Adrenal gland (tissue), 12 donors: ENCODE data around the gene TMEM156. TPM values are rescaled to one million over a fixed set of nuclear protein-coding genes. Genes with fewer than 3 reads are reported as not detected.

Experiments used
- DNase-seq, 7 donors: peaks; one replicate each; pipeline ENCODE4 v3.0.0-alpha.2; 2019 to 2020
- H3K27ac ChIP-seq, 5 donors: fragments of 200-600 bp; sonication (generic) in 4 of 5; 1 replicate in 3 of 5; 2 replicates in 2 of 5; pipeline versions ENCODE4 v1.5.1 to v1.8.0; 2016 to 2020; ENCODE audit warnings: mild to moderate bottlenecking in 1 of 5
- H3K27me3 ChIP-seq: fragments of 200-600 bp; 2 replicates; pipeline ENCODE4 v1.8.0; 2021
- H3K36me3 ChIP-seq, 2 donors: fragments of 200-600 bp; replicated peaks in 1 of 2; 1 replicate in 1 of 2; 2 replicates in 1 of 2; pipeline versions ENCODE4 v1.5.1 to v1.8.0; 2018 to 2022
- H3K4me1 ChIP-seq, 2 donors: fragments of 200-600 bp; replicated peaks in 1 of 2; 1 replicate in 1 of 2; 2 replicates in 1 of 2; pipeline versions ENCODE4 v1.5.1 to v1.8.0; 2018 to 2021
- H3K4me3 ChIP-seq, 4 donors: fragments of 200-600 bp; sonication (generic) in 3 of 4; one replicate each; pipeline ENCODE4 v1.5.1; 2016 to 2018
- H3K9me3 ChIP-seq, 3 donors: fragments of 200-600 bp; sonication (generic) in 1 of 3; replicated peaks in 1 of 3; 1 replicate in 2 of 3; 2 replicates in 1 of 3; pipeline versions ENCODE4 v1.5.1 to v1.8.0; 2016 to 2021
- POLR2A ChIP-seq, 2 donors: fragments of 450-650 bp; IDR thresholded peaks; one replicate each; pipeline ENCODE4 v1.6.1; 2017; ENCODE audit warnings: antibody characterized with exemption in 2 of 2, mild to moderate bottlenecking in 2 of 2, moderate library complexity in 1 of 2
- WGBS, 4 donors: extraction: QIAGEN DNeasy Blood & Tissue Kit in 2 of 4; methylation state at CpG; one replicate each; pipeline versions ENCODE4 v1.1.5 to v1.1.7; 2013 to 2017; 5-methylcytosine and 5-hydroxymethylcytosine counted together
- intact Hi-C, 2 donors: fragments of 100-400 bp; cut with DNase I; formaldehyde crosslinking; loops; one replicate each; pipeline versions ENCODE4 v1.14.1 to v1.15.0; 2022 to 2023
- polyA plus RNA-seq, 3 donors: library from polyadenylated mRNA; stranded (reverse); fragments of 200-250 nt in 2 of 3; fragments of 350-450 nt in 1 of 3; fragmentation: Illumina TruSeq in 1 of 3; extraction: RNeasy Lipid Tissue Mini Kit (QIAGEN cat#74804) in 1 of 3; gene quantifications; one replicate each; pipeline ENCODE4 v1.2.3, GENCODE V29; 2013 to 2014
- total RNA-seq, 9 donors: library from RNA; depleted of rRNA in 4 of 9; stranded (reverse); fragments of >200 nt in 4 of 9; fragments of 120-200 nt in 1 of 9; fragmentation: NEBNext Ultra II Directional in 1 of 9; extraction: Animal tissue kit (Norgen Biotek cat#: 25700) in 1 of 9; gene quantifications; one replicate each; pipeline versions ENCODE4 v1.1.0 to v1.2.4, GENCODE V29; 2013 to 2023
- TF ChIP-seq, protein P1 (sequence below), 6 experiments: fragments of 450-650 bp in 4 of 6; fragments of 200-600 bp in 2 of 6; sonication (generic) in 1 of 6; IDR thresholded peaks; 1 replicate in 5 of 6; 2 replicates in 1 of 6; pipeline versions ENCODE4 v1.5.1 to v1.8.0; 2016 to 2021; ENCODE audit warnings: antibody characterized with exemption in 6 of 6, mild to moderate bottlenecking in 2 of 6, moderate library complexity in 1 of 6
- donor health status: healthy with polysubstance abuse.
- donor health status: Bipolar disorder and iron deficiency.
- donor health status: DM: yes; HTN: yes; CAD: no.
- donor health status: DM: no; HTN: no; CAD: no.
- donor health status: DM: no; HTN: no; CAD: no.
- donor health status: DM: yes; HTN: yes; CAD: no.

The TMEM156 gene
- total and polyA plus RNA-seq, 12 donors = 0.29 to 4.1 (median 0.88) TPM; not detected in 2

DNA sequence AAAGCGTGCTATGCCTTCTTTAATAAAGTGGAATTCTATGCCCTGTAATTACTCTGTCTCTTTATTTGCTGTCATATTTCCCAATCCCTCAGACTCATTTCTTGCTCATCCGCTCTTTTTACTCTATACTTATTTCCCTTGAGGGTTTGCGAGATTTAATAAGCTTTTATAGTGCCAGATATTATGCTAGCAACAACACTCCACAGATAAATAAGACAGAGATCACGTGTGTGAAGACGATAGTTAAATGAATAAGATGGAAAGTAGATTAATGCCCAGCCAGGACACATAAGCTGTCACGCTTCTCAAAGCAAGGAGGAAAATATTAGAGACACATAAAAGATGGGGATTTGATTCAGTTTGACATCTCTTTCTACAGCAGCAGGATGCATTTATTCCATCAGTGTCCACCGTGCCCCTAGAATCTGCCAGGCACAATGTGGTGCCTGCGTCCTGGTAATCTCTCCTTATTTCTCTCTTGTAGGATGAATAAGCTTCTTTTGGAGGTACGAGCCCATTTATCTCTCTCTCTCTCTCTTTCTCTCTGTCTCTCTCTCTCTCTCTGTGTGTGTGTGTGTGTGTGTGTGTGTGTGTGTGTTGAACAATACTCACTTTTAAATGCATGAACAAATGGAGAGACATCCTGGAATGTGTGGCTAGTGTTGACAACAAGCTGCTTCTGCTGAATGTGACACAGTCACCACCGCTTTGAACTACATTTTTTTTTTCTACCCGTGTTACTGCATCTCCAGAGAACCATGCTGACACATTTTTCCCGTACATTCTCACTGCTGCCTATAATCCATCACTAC is 48.2 kb downstream of the TMEM156 start:
- H3K36me3 ChIP-seq = no peaks in the 10 kb centered on the region
- intact Hi-C loops = no loop called here
- H3K27me3 ChIP-seq = no peaks in the 10 kb centered on the region
- no peak for DNase-seq
- no peak overlapping the region for H3K4me3 ChIP-seq
- WGBS, 4 donors = 70 to 79% (median 71%) methylated on average over 12 of the region's 12 CpGs
- TF ChIP-seq POLR2A (IDR thresholded peaks at IDR 0.05) = no peak
- TF ChIP-seq, protein P1, sequence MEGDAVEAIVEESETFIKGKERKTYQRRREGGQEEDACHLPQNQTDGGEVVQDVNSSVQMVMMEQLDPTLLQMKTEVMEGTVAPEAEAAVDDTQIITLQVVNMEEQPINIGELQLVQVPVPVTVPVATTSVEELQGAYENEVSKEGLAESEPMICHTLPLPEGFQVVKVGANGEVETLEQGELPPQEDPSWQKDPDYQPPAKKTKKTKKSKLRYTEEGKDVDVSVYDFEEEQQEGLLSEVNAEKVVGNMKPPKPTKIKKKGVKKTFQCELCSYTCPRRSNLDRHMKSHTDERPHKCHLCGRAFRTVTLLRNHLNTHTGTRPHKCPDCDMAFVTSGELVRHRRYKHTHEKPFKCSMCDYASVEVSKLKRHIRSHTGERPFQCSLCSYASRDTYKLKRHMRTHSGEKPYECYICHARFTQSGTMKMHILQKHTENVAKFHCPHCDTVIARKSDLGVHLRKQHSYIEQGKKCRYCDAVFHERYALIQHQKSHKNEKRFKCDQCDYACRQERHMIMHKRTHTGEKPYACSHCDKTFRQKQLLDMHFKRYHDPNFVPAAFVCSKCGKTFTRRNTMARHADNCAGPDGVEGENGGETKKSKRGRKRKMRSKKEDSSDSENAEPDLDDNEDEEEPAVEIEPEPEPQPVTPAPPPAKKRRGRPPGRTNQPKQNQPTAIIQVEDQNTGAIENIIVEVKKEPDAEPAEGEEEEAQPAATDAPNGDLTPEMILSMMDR (IDR thresholded peaks at IDR 0.05) = no peak
- no peaks in the 10 kb centered on the region for H3K9me3 ChIP-seq
- H3K27ac ChIP-seq = no peak overlapping the region
- no peaks in the 10 kb centered on the region for H3K4me1 ChIP-seq

DNA sequence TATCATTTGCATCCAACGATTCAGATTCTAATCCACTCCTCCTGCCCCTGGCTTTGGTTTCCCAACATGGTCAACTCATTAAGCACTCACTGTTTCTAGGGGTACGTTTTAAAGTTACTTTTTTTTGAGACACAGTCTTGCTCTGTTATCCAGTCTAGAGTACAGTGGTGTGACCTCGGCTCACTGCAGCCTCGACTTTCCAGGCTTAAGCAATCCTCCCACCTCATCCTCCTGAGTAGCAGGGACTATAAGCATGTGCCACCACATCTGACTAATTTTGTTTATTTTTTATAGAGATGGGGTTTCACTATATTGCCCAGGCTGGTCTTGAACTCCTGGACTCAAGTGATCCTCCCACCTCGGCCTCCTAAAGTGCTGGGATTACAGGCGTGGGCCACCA is 48.9 kb downstream of the TMEM156 start:
- DNase-seq = no peak
- Histone ChIP-seq H3K4me1 (no peaks in the 10 kb centered on the region), H3K27me3 (no peaks in the 10 kb centered on the region), H3K27ac (no peak overlapping the region), H3K9me3 (no peaks in the 10 kb centered on the region), H3K36me3 (no peaks in the 10 kb centered on the region), H3K4me3 (no peak overlapping the region)
- 84 to 92% (median 87%) methylated on average over 6 of the region's 6 CpGs for WGBS, 4 donors
- TF ChIP-seq, protein P1 (IDR thresholded peaks at IDR 0.05) = no peak
- no peak for TF ChIP-seq POLR2A (IDR thresholded peaks at IDR 0.05)
- intact Hi-C loops = no loop called here

DNA sequence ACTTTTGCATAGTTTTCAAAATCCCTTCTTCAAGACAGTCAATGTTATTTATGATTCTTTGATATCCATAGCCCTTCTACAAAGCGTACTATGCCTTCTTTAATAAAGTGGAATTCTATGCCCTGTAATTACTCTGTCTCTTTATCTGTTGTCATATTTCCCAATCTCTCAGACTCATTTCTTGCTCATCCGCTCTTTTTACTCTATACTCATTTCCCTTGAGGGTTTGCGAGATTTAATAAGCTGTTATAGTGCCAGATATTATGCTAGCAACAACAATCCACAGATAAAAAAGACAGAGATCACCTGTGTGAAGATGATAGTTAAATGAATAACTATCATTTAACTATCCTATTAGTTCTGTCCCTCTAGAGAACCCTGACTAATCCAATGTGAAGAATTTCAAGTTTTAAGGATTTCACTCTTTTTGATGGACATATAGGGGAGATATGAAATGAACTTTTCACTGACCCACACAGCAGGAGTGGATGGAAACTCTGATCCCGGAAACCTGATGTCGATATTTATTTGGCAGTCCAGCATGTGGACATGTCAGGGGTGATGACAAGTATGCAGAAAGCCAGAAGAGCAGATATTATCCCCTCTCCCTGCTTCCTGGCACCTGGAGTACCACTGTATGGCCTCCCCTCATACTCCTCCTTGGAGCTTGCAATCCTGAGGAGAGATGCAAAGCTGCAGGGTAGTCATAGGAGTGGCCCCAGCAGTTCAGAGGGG is 49.7 kb downstream of the TMEM156 start:
- H3K27me3 ChIP-seq = no peaks in the 10 kb centered on the region
- TF ChIP-seq, protein P1 (IDR thresholded peaks at IDR 0.05) = no peak
- no peak for TF ChIP-seq POLR2A (IDR thresholded peaks at IDR 0.05)
- H3K27ac ChIP-seq = no peak overlapping the region
- intact Hi-C loops = no loop called here
- peaks cover 0 to under 1% of the 10 kb centered on the region in 2 donors for H3K4me1 ChIP-seq
- 79 to 87% (median 83%) methylated on average over 5 of the region's 5 CpGs for WGBS, 4 donors
- no peak for DNase-seq
- no peak overlapping the region for H3K4me3 ChIP-seq
- H3K36me3 ChIP-seq = no peaks in the 10 kb centered on the region
- no peaks in the 10 kb centered on the region for H3K9me3 ChIP-seq

DNA sequence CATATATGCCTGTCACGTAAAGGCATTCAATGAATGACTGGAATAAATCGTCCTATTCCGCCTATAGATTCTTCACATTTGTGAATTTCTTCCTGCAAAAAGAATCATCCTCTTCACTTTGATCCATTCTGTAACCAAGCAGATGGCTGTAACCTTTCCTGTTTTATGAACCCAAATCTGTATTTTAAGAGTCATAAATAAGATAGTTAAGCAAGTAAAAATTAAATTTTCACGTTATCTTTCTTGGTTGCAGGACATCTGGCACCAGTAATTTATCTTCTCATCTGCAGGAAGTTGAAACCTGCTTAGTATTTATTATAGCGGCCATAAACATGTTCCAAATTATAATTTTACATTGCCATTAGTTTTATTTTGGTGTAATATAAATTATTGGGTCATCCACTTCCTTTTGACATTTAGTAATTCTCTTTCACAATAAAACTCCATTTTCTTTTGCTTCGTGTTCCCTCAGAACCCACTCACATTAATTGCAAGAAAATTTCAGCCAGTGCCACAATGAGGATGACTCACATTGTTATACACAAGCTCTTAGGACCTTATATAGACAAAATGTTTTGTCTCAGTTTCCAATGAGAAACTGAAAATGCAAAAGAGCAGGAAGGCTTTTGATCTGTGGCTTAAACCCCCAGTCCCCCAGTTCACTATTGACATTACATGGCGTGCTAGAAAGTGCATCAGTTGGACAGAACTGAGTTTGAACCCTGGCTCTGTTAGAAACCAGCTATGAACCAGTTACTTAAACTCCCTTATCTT is 51.1 kb downstream of the TMEM156 start:
- WGBS, 4 donors = 71 to 74% (median 73%) methylated on average over 7 of the region's 7 CpGs
- Histone ChIP-seq H3K4me3 (no peak overlapping the region), H3K27ac (no peak overlapping the region), H3K4me1 (peaks cover 0 to 2% of the 10 kb centered on the region in 2 donors), H3K9me3 (no peaks in the 10 kb centered on the region), H3K27me3 (no peaks in the 10 kb centered on the region), H3K36me3 (no peaks in the 10 kb centered on the region)
- intact Hi-C loops = no loop called here
- TF ChIP-seq, protein P1 (IDR thresholded peaks at IDR 0.05) = no peak
- TF ChIP-seq POLR2A (IDR thresholded peaks at IDR 0.05) = no peak
- DNase-seq = no peak
